OCI-LY3 (cell line): ENCODE results near the gene ZMIZ1.
A peak's percentile ranks its signal among the peaks of the same experiment; 100 is the strongest.

ENCODE experiments used
- CTCF ChIP-seq: fragments of 200-600, 300-600 bp; sonication (generic); IDR thresholded peaks from 2 replicates; pipeline ENCODE4 v1.5.1; 2014; ENCODE audit warnings: antibody characterized with exemption, low read length, low read depth
- EZH2phosphoT487 ChIP-seq: fragments of 200-600 bp; shearing (Covaris generic); IDR thresholded peaks from 2 replicates; pipeline ENCODE4 v1.6.1; 2018; ENCODE audit warnings: antibody characterized with exemption, mixed run types, low read depth

DNA sequence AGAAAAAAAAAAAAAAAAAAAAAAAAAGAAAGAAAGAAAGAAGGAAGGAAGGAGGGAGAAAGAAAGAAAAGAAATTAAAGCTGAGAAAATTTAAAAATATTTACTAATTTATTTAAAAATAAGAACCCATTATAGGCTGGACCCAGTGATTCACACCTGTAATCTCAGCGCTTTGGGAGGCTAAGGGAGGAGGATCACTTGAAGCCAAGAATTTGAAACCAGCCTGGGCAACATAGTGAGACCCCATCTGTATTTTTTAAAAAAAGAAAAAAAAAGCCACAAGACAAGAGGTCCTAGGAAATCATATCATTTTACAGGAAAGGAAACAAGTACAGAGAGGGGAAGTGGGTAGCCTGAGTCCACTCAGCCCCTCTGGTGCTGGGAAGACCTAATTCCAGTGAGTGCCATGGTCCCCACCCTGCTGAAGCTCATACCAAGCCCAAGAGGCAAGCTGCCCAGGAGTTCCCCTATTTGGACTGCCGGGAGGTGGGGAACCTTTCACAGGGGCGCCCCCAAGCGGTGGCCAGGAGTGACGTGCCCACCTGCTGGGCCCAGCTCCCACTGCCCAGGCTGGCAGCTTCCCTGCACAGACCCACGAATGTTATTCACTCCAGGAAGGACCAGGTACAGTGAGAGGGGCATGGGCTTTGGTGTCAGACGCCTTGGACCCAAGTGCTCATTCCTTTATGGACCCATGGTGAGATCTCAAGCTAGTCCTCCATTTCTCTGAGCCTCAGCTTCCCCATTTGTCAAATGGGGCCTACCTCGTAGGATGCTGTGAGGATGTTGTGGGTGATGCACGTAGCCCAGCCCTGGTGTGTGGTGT lies 133.6 kb downstream of the ZMIZ1 start:
- TF ChIP-seq CTCF, result peak; percentile 58
- no peak for TF ChIP-seq EZH2phosphoT487
